HG02642 (cell line): ENCODE measurements around the gene KIF12.
"Not testable (repeated sequence)": the region's sequence is repeated elsewhere in the genome, so short reads cannot be mapped to it uniquely, and the experiment has no call there.

ENCODE experiments used
- ATAC-seq: cut with Tn5 transposase; IDR thresholded peaks from one replicate; pipeline ENCODE4 v1.9.1; 2021; ENCODE audit warnings: mild to moderate bottlenecking; ENCODE audit not compliant: unreplicated experiment, poor library complexity

Gene KIF12

GRCh38 chr9:114051706-114052105 lies 47.4 kb downstream of the KIF12 start:
- no peak for ATAC-seq

GRCh38 chr9:114051281-114051680 lies 47.8 kb downstream of the KIF12 start:
- ATAC-seq, result no peak

- ATAC-seq, result no peak
These were observed 48.4 kb downstream of the KIF12 start for GRCh38 chr9:114050646-114051045.

- no peak for ATAC-seq
These were observed 48.9 kb downstream of the KIF12 start for GRCh38 chr9:114050226-114050568.

- ATAC-seq, result no peak
These were observed 49.5 kb downstream of the KIF12 start for GRCh38 chr9:114049441-114050225.

GRCh38 chr9:114048533-114049415 lies 50.3 kb downstream of the KIF12 start:
- ATAC-seq, result no peak

GRCh38 chr9:114047717-114048116 lies 51.4 kb downstream of the KIF12 start:
- no peak for ATAC-seq

- ATAC-seq, result no peak
These were observed 52.2 kb downstream of the KIF12 start for GRCh38 chr9:114046875-114047274.

- ATAC-seq, result no peak
These were observed 52.8 kb downstream of the KIF12 start for GRCh38 chr9:114046237-114046755.

- ATAC-seq, result not testable (repeated sequence)
These were observed 55.4 kb downstream of the KIF12 start for GRCh38 chr9:114043660-114044059.
